ENCODE measurements around the gene CAPZB.

Gene CAPZB

GRCh38 chr1:19311931-19312781 lies 173.2 kb downstream of the CAPZB start, which contains the start of the genes AKR7A2 and SLC66A1:
AKR7A2 (minus strand) TSS chr1:19312144; CDS start chr1:19312124, 20 bp downstream.
SLC66A1 (plus strand) TSS chr1:19312326; CDS start chr1:19317678, 5,352 bp downstream.
- TF ChIP-seq TAF1 (IDR thresholded peaks at IDR 0.05; ENCODE audit: low read depth, low read length) (no peak), POU2F2 (IDR thresholded peaks at IDR 0.05; ENCODE audit: low read depth, low read length) (no peak), POLR2AphosphoS5 (IDR thresholded peaks at IDR 0.05; ENCODE audit: low read depth, low read length) (peak; percentile 60), POLR2A (IDR thresholded peaks at IDR 0.05; ENCODE audit: low read depth, low read length) (0 out of 2 replicates have a peak, but pooled peaks have one; percentile 49), SPI1 (IDR thresholded peaks at IDR 0.05; ENCODE audit: low read depth, low read length) (no peak), PAX5 (IDR thresholded peaks at IDR 0.05; ENCODE audit: insufficient read depth, low read length, severe bottlenecking) (no peak)
- DNase-seq (ENCODE audit: insufficient read length, low spot score) (peak; percentile 98), FAIRE-seq (peak; percentile 99)

GRCh38 chr1:19311503-19311930 lies 173.8 kb downstream of the CAPZB start:
- FAIRE-seq (no peak), DNase-seq (ENCODE audit: insufficient read length, low spot score) (no peak)
- TF ChIP-seq POU2F2 (IDR thresholded peaks at IDR 0.05; ENCODE audit: low read depth, low read length): no peak
- no peak for TF ChIP-seq SPI1 (IDR thresholded peaks at IDR 0.05; ENCODE audit: low read depth, low read length)
- TF ChIP-seq POLR2A (IDR thresholded peaks at IDR 0.05; ENCODE audit: low read depth, low read length): no peak
- TF ChIP-seq PAX5 (IDR thresholded peaks at IDR 0.05; ENCODE audit: insufficient read depth, low read length, severe bottlenecking): no peak
- no peak for TF ChIP-seq TAF1 (IDR thresholded peaks at IDR 0.05; ENCODE audit: low read depth, low read length)

DNA sequence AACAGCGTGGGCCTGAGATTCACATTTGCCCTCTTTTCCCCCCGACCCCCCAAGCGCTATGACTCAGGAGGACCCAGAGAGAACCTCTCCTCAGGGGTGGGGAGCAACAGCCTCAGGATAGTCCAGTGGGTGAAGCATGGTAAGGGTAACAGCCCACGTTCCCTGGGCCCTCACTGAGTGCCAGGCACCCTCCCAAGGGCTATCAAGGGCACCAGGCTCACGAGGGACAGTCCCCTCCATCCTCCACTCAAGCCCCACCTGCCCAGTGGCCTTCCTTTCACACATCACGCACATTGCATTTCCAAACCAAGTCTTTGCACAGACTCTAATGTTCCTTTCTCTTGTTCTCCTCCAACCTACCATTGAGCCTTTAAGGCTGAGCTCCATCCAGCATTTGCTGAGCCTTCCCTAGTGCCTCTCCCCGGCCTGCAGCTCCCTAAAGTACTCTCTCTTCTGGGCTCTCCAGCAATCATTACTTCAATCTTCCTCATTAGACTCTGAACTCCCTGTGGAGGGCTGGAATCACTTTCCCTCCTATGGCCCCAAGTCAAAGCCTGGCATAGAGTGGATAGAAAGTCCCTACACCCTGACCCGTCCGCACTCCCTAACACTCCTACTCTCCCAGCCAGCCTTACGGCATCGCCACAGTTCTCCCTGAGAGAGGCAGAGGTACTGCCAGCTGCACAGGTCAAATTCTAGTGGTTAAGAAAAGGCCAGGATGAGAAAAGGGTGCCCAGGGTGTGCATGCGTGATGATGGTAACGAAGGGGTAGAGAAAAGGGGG lies 174.4 kb downstream of the CAPZB start:
- FAIRE-seq: peak; percentile 35

GRCh38 chr1:19310061-19310460 lies 175.3 kb downstream of the CAPZB start:
- no peak for DNase-seq (ENCODE audit: insufficient read length, low spot score)
- FAIRE-seq: no peak
- TF ChIP-seq POLR2AphosphoS5 (IDR thresholded peaks at IDR 0.05; ENCODE audit: low read depth, low read length) (no peak), PAX5 (IDR thresholded peaks at IDR 0.05; ENCODE audit: insufficient read depth, low read length, severe bottlenecking) (no peak), POU2F2 (IDR thresholded peaks at IDR 0.05; ENCODE audit: low read depth, low read length) (no peak), POLR2A (IDR thresholded peaks at IDR 0.05; ENCODE audit: low read depth, low read length) (no peak), TAF1 (IDR thresholded peaks at IDR 0.05; ENCODE audit: low read depth, low read length) (no peak), SPI1 (IDR thresholded peaks at IDR 0.05; ENCODE audit: low read depth, low read length) (no peak)

More for the DNA sequence above, 174.4 kb downstream of the CAPZB start:
- TF ChIP-seq TAF1 (IDR thresholded peaks at IDR 0.05; ENCODE audit: low read depth, low read length): no peak
- TF ChIP-seq POU2F2 (IDR thresholded peaks at IDR 0.05; ENCODE audit: low read depth, low read length): no peak
- TF ChIP-seq SPI1 (IDR thresholded peaks at IDR 0.05; ENCODE audit: low read depth, low read length): no peak
- TF ChIP-seq PAX5 (IDR thresholded peaks at IDR 0.05; ENCODE audit: insufficient read depth, low read length, severe bottlenecking): no peak
- no peak for TF ChIP-seq POLR2A (IDR thresholded peaks at IDR 0.05; ENCODE audit: low read depth, low read length)
- TF ChIP-seq POLR2AphosphoS5 (IDR thresholded peaks at IDR 0.05; ENCODE audit: low read depth, low read length): no peak
- DNase-seq (ENCODE audit: insufficient read length, low spot score): no peak

GRCh38 chr1:19309123-19309813 lies 176.1 kb downstream of the CAPZB start:
- TF ChIP-seq POLR2AphosphoS5 (IDR thresholded peaks at IDR 0.05; ENCODE audit: low read depth, low read length) (no peak), TAF1 (IDR thresholded peaks at IDR 0.05; ENCODE audit: low read depth, low read length) (no peak)
- DNase-seq (ENCODE audit: insufficient read length, low spot score): no peak
- FAIRE-seq: no peak

- no peak for DNase-seq (ENCODE audit: insufficient read length, low spot score)
- no peak for TF ChIP-seq PAX5 (IDR thresholded peaks at IDR 0.05; ENCODE audit: insufficient read depth, low read length, severe bottlenecking)
- TF ChIP-seq SPI1 (IDR thresholded peaks at IDR 0.05; ENCODE audit: low read depth, low read length): no peak
- no peak for TF ChIP-seq POLR2A (IDR thresholded peaks at IDR 0.05; ENCODE audit: low read depth, low read length)
- no peak for TF ChIP-seq POU2F2 (IDR thresholded peaks at IDR 0.05; ENCODE audit: low read depth, low read length)
- no peak for FAIRE-seq
Measured at GRCh38 chr1:19308509-19308907, 176.8 kb downstream of the CAPZB start.

DNA sequence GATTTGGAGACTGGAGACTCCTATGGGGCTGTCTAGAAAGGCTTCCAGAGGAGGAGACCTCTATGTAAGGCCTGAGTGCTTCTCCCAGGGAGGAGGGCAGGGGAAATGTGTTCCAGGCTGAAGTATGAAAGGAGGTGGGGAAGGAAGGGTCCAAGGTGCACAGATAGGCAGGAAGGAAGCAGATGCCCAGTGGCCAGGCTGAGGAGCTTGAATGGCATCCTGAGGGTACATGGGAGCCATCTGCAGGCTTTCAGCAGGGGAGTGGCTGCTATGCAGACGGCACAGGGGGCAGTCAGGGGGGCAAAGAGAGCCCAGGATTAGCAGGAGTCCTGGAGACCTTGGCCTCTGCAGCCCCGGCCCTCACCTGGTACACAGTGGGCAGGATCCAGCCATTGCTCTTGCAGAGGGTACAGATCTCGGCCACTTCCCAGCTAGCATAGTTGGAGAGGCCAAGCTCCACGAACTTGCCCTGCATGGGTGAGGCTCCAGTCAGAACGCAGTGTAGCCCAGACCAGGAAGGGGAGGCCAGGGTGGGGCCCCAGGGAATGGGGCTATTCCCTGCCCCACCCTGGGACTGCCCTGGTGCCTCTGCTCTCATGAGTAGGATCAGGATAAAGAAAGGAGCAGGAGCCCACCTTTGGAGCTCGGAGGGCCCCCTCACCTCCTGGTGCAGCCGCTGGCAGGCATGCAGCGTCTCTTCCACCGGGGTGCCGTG lies 177.4 kb downstream of the CAPZB start:
- TF ChIP-seq TAF1 (IDR thresholded peaks at IDR 0.05; ENCODE audit: low read depth, low read length) (no peak), POLR2AphosphoS5 (IDR thresholded peaks at IDR 0.05; ENCODE audit: low read depth, low read length) (no peak), SPI1 (IDR thresholded peaks at IDR 0.05; ENCODE audit: low read depth, low read length) (no peak), POU2F2 (IDR thresholded peaks at IDR 0.05; ENCODE audit: low read depth, low read length) (no peak), PAX5 (IDR thresholded peaks at IDR 0.05; ENCODE audit: insufficient read depth, low read length, severe bottlenecking) (no peak), POLR2A (IDR thresholded peaks at IDR 0.05; ENCODE audit: low read depth, low read length) (no peak)
- FAIRE-seq: no peak
- no peak for DNase-seq (ENCODE audit: insufficient read length, low spot score)

DNA sequence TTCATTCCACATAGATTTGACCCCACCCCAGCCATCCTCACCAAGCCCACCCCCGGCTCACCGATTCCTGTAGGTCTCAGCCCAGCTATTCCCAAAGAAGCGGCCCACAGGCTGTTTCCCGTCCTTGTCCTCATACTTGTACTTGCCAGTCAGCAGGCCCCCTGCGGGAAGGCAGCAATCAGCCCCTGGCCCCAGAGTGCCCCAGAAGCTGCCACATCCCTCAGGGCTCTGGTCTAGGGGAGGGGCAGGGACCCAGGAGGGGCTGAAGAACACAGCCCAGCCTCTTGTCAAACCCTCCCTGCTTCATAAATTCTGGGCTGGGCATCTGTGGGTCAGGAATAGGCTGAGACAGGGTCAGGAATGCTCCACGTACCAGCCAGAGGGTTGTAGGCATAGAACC lies 178.4 kb downstream of the CAPZB start:
- no peak for TF ChIP-seq POLR2AphosphoS5 (IDR thresholded peaks at IDR 0.05; ENCODE audit: low read depth, low read length)
- TF ChIP-seq POU2F2 (IDR thresholded peaks at IDR 0.05; ENCODE audit: low read depth, low read length): no peak
- TF ChIP-seq TAF1 (IDR thresholded peaks at IDR 0.05; ENCODE audit: low read depth, low read length): no peak
- TF ChIP-seq SPI1 (IDR thresholded peaks at IDR 0.05; ENCODE audit: low read depth, low read length): no peak
- TF ChIP-seq POLR2A (IDR thresholded peaks at IDR 0.05; ENCODE audit: low read depth, low read length): no peak
- no peak for TF ChIP-seq PAX5 (IDR thresholded peaks at IDR 0.05; ENCODE audit: insufficient read depth, low read length, severe bottlenecking)
- FAIRE-seq: no peak
- DNase-seq (ENCODE audit: insufficient read length, low spot score): no peak
